ENCODE data around the gene DNAH6. TPM values are rescaled to one million over a fixed set of nuclear protein-coding genes. Genes with fewer than 3 reads are reported as not detected.

DNAH6 gene
- total and polyA plus RNA-seq, 2 of the 8 experiments (the other 6 are each of a cell fraction or from before 2014, with no cell fraction given): 0.06 to 0.43 TPM

GRCh38 chr2:84694088-84694622 is 177.9 kb downstream of the DNAH6 start (continued):
- TF ChIP-seq PHF8 (conservative IDR thresholded peaks at IDR 0.05; ENCODE audit: low read depth, low read length): no peak
- no peak for TF ChIP-seq FOSL1 (IDR thresholded peaks at IDR 0.05; ENCODE audit: insufficient read depth, low read depth, low read length)
- TF ChIP-seq RXRA (IDR thresholded peaks at IDR 0.05; ENCODE audit: insufficient read depth, low read depth, low read length): no peak
